OCI-LY7 (cell line): ENCODE results near the gene MMP2.

Experiments used
- CTCF ChIP-seq: fragments of 200-600 bp; sonication (generic); conservative IDR thresholded peaks from 2 replicates; pipeline ENCODE4 v1.5.1; 2014; ENCODE audit warnings: mild to moderate bottlenecking, antibody characterized with exemption, low read length, moderate library complexity, mixed read lengths
- EZH2phosphoT487 ChIP-seq: fragments of 200-600 bp; sonication (generic); IDR thresholded peaks from 2 replicates; pipeline ENCODE4 v1.6.1; 2018; ENCODE audit warnings: low read depth, borderline replicate concordance, mild to moderate bottlenecking, mixed run types, antibody characterized with exemption, low read length, moderate library complexity, mixed read lengths

DNA sequence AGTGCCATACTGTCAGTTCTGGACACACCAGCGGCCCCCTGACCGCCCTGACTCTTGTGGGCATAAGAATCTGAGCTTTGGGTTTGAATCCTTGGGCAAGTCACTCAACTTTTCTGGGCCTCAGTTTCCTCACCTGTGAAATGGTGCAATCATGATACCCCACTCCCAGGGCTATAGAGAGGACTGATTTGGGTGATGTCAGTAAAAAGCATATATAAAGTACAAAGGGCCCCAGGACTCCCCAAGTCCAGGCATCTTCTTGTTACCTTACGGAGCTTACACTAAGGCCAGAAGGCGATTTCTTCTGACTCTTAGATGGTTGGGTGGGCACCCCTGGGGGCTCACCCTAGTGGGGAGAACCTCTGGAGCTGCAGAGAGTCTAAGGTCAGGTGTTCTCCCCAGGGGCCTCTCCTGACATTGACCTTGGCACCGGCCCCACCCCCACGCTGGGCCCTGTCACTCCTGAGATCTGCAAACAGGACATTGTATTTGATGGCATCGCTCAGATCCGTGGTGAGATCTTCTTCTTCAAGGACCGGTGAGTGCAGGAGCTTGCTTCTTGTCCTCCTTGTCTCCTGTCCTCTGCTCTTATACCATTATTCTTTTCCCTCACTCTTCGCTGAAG lies 13.9 kb downstream of the MMP2 start:
- TF ChIP-seq EZH2phosphoT487 (no peak), CTCF (no peak)
